ENCODE results near the gene OSM. TPM values are rescaled to one million over a fixed set of nuclear protein-coding genes. Genes with fewer than 3 reads are reported as not detected.
A peak's percentile ranks its signal among the peaks of the same experiment; 100 is the strongest.

The OSM gene
- polyA plus RNA-seq, 4 donors, result 0.21 to 0.55 TPM; not detected in 2

GRCh38 chr22:30309951-30310741 is 43.5 kb upstream of the OSM start:
- H3K4me3 ChIP-seq (ENCODE audit: low read depth in 1 of 3, low read length in 3 of 3), result no peak overlapping the region
- WGBS, 3 donors, result 50 to 61% (median 50%) methylated on average over 7 of the region's 7 CpGs
- H3K36me3 ChIP-seq (ENCODE audit: control insufficient read depth in 3 of 3, insufficient read depth in 2 of 3, low read depth in 1 of 3, low read length in 3 of 3), result peaks cover 0 to 21% (median 2%) of the 10 kb centered on the region in 3 donors
- H3K27me3 ChIP-seq (ENCODE audit: control insufficient read depth in 3 of 3, insufficient read depth in 3 of 3, low read length in 3 of 3), result no peaks in the 10 kb centered on the region
- H3K4me1 ChIP-seq (ENCODE audit: control insufficient read depth in 3 of 3, insufficient read depth in 2 of 3, low read depth in 1 of 3, low read length in 2 of 3), result peaks cover 7 to 35% (median 23%) of the 10 kb centered on the region in 3 donors
- peak overlapping the region in 2 of 3 donors; percentile 27 to 79 for H3K27ac ChIP-seq (ENCODE audit: low read depth in 1 of 3, low read length in 2 of 3)
- DNase-seq, result peak in 1 of 2 donors; percentile 36
- FAIRE-seq, result no peak
- H3K9me3 ChIP-seq (ENCODE audit: control insufficient read depth in 2 of 2, insufficient read depth in 1 of 2, low read depth in 1 of 2, low read length in 1 of 2), result no peaks in the 10 kb centered on the region

DNA sequence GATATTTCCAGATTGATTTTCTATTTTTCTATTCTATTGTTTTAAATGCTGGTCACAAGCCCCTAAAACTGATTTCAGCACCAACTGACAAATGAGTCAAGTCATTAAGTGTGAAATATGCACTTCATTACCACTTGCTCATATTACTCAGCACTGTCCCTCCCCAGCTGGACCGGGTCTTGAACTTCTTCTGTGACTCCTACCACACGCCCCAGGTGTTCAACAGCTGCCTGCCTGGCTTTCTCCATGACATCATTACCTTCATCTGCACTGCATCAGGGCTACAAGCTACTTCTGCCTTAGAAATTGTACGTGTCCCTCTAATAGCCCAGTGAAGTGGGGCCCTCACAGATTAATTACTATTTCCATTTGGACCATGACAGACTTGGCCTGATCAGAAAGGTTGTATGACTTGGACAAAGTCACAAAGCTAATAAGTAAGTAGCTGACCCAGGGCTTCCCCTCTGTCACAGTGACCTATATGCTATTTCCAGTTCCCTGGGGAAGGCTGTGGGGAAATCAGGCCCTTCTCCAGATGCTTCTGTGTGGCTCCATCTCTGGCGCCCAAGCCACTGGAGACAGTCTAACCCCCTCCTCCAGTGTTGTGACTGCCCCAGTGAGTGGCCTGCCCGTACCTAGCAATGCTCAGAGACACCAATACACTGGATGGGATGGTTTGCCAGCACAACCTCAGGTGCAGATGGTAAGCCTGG is 42.0 kb upstream of the OSM start:
- FAIRE-seq, result no peak

GRCh38 chr22:30308093-30308492 is 41.4 kb upstream of the OSM start:
- Histone ChIP-seq H3K9me3 (ENCODE audit: control insufficient read depth in 2 of 2, insufficient read depth in 1 of 2, low read depth in 1 of 2, low read length in 1 of 2) (no peaks in the 10 kb centered on the region), H3K27ac (ENCODE audit: low read depth in 1 of 3, low read length in 2 of 3) (peak overlapping the region in 1 of 3 donors; percentile 29), H3K4me3 (ENCODE audit: low read depth in 1 of 3, low read length in 3 of 3) (no peak overlapping the region), H3K4me1 (ENCODE audit: control insufficient read depth in 3 of 3, insufficient read depth in 2 of 3, low read depth in 1 of 3, low read length in 2 of 3) (peaks cover 7 to 45% (median 24%) of the 10 kb centered on the region in 3 donors), H3K36me3 (ENCODE audit: control insufficient read depth in 3 of 3, insufficient read depth in 2 of 3, low read depth in 1 of 3, low read length in 3 of 3) (peaks cover 0 to 30% (median 2%) of the 10 kb centered on the region in 3 donors), H3K27me3 (ENCODE audit: control insufficient read depth in 3 of 3, insufficient read depth in 3 of 3, low read length in 3 of 3) (no peaks in the 10 kb centered on the region)
- 77 to 87% (median 81%) methylated on average over 2 of the region's 2 CpGs for WGBS, 3 donors
- FAIRE-seq (no peak), DNase-seq (no peak)

More for the DNA sequence above, 42.0 kb upstream of the OSM start:
- H3K4me3 ChIP-seq (ENCODE audit: low read depth in 1 of 3, low read length in 3 of 3), result no peak overlapping the region
- WGBS, 3 donors, result 67 to 75% (median 74%) methylated on average over 5 of the region's 5 CpGs
- H3K27me3 ChIP-seq (ENCODE audit: control insufficient read depth in 3 of 3, insufficient read depth in 3 of 3, low read length in 3 of 3), result no peaks in the 10 kb centered on the region
- no peak for DNase-seq
- H3K9me3 ChIP-seq (ENCODE audit: control insufficient read depth in 2 of 2, insufficient read depth in 1 of 2, low read depth in 1 of 2, low read length in 1 of 2), result no peaks in the 10 kb centered on the region
- H3K36me3 ChIP-seq (ENCODE audit: control insufficient read depth in 3 of 3, insufficient read depth in 2 of 3, low read depth in 1 of 3, low read length in 3 of 3), result peaks cover 0 to 24% (median 2%) of the 10 kb centered on the region in 3 donors
- H3K27ac ChIP-seq (ENCODE audit: low read depth in 1 of 3, low read length in 2 of 3), result peak overlapping the region in 1 of 3 donors; percentile 38
- H3K4me1 ChIP-seq (ENCODE audit: control insufficient read depth in 3 of 3, insufficient read depth in 2 of 3, low read depth in 1 of 3, low read length in 2 of 3), result peaks cover 7 to 45% (median 24%) of the 10 kb centered on the region in 3 donors

DNA sequence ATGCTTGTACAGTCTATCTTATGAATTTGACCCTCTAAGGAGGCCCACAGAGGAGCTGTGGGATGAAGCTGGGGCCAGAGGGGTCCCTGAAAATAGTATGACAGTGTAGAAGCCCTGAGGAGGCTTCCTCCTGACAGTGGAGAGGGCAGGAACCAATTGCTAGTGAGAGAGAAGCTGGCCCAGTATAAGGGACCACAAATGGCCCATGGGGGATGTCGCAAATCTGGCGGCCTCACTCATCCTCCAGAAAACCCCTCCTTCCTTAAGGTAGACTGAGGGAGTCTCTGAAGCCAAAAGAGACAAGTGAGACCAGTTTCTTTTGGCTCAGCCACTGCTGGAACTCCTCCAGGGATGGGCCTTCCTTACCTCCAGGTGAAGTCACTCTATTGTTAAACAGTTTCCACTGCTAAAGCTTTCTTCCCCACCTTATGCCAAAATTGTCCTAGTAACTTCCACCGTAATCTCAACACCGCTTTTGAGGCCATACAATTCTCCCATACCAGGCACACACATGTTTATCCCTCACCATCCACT is 40.5 kb upstream of the OSM start:
- Histone ChIP-seq H3K27ac (ENCODE audit: low read depth in 1 of 3, low read length in 2 of 3) (peak overlapping the region in 2 of 3 donors; percentile 32 to 74), H3K9me3 (ENCODE audit: control insufficient read depth in 2 of 2, insufficient read depth in 1 of 2, low read depth in 1 of 2, low read length in 1 of 2) (no peaks in the 10 kb centered on the region), H3K27me3 (ENCODE audit: control insufficient read depth in 3 of 3, insufficient read depth in 3 of 3, low read length in 3 of 3) (no peaks in the 10 kb centered on the region), H3K4me1 (ENCODE audit: control insufficient read depth in 3 of 3, insufficient read depth in 2 of 3, low read depth in 1 of 3, low read length in 2 of 3) (peaks cover 7 to 49% (median 29%) of the 10 kb centered on the region in 3 donors), H3K4me3 (ENCODE audit: low read depth in 1 of 3, low read length in 3 of 3) (no peak overlapping the region), H3K36me3 (ENCODE audit: control insufficient read depth in 3 of 3, insufficient read depth in 2 of 3, low read depth in 1 of 3, low read length in 3 of 3) (peaks cover 0 to 39% (median 0%) of the 10 kb centered on the region in 3 donors)
- 72 to 94% (median 79%) methylated on average over 4 of the region's 4 CpGs for WGBS, 3 donors
- FAIRE-seq (no peak), DNase-seq (no peak)

DNA sequence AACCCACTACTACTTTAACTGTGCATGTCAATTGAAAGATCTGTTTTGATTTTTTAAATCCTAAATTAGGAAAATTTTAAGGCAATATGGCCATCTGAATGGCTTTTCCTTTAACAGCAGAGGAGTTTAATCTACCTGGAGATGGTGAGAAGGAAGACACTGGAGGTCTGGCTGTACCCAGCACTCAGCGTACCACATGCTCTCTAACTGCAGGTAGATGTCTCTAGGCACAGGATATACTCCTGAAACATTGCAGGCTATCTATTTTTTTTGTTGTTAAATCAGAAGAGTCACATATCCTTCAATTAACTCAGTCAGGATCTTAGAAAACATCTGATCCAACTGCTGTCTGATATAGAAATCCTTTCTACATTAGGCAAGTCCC is 40.0 kb upstream of the OSM start:
- 57 to 93% (median 72%) methylated on average over 1 of the region's 1 CpG for WGBS, 3 donors

GRCh38 chr22:30305906-30306626 is 39.4 kb upstream of the OSM start:
- 26 to 35% (median 31%) methylated on average over 3 of the region's 3 CpGs for WGBS, 3 donors
- Histone ChIP-seq H3K27ac (ENCODE audit: low read depth in 1 of 3, low read length in 2 of 3) (peak overlapping the region; percentile 39 to 75 (median 65)), H3K4me3 (ENCODE audit: low read depth in 1 of 3, low read length in 3 of 3) (peak overlapping the region in 1 of 3 donors; percentile 18), H3K27me3 (ENCODE audit: control insufficient read depth in 3 of 3, insufficient read depth in 3 of 3, low read length in 3 of 3) (no peaks in the 10 kb centered on the region), H3K4me1 (ENCODE audit: control insufficient read depth in 3 of 3, insufficient read depth in 2 of 3, low read depth in 1 of 3, low read length in 2 of 3) (peaks cover 0 to 46% (median 21%) of the 10 kb centered on the region in 3 donors), H3K36me3 (ENCODE audit: control insufficient read depth in 3 of 3, insufficient read depth in 2 of 3, low read depth in 1 of 3, low read length in 3 of 3) (peaks cover 0 to 46% (median 0%) of the 10 kb centered on the region in 3 donors), H3K9me3 (ENCODE audit: control insufficient read depth in 2 of 2, insufficient read depth in 1 of 2, low read depth in 1 of 2, low read length in 1 of 2) (no peaks in the 10 kb centered on the region)
- DNase-seq (peak; percentile 50 to 58), FAIRE-seq (no peak)

More for the DNA sequence above, 40.0 kb upstream of the OSM start:
- no peak overlapping the region for H3K4me3 ChIP-seq (ENCODE audit: low read depth in 1 of 3, low read length in 3 of 3)
- peak overlapping the region in 2 of 3 donors; percentile 32 to 74 for H3K27ac ChIP-seq (ENCODE audit: low read depth in 1 of 3, low read length in 2 of 3)
- no peak for DNase-seq
- H3K9me3 ChIP-seq (ENCODE audit: control insufficient read depth in 2 of 2, insufficient read depth in 1 of 2, low read depth in 1 of 2, low read length in 1 of 2), result no peaks in the 10 kb centered on the region
- peaks cover 0 to 43% (median 0%) of the 10 kb centered on the region in 3 donors for H3K36me3 ChIP-seq (ENCODE audit: control insufficient read depth in 3 of 3, insufficient read depth in 2 of 3, low read depth in 1 of 3, low read length in 3 of 3)
- peaks cover 5 to 52% (median 26%) of the 10 kb centered on the region in 3 donors for H3K4me1 ChIP-seq (ENCODE audit: control insufficient read depth in 3 of 3, insufficient read depth in 2 of 3, low read depth in 1 of 3, low read length in 2 of 3)
- FAIRE-seq, result no peak
- H3K27me3 ChIP-seq (ENCODE audit: control insufficient read depth in 3 of 3, insufficient read depth in 3 of 3, low read length in 3 of 3), result no peaks in the 10 kb centered on the region

- Histone ChIP-seq H3K4me1 (ENCODE audit: control insufficient read depth in 3 of 3, insufficient read depth in 2 of 3, low read depth in 1 of 3, low read length in 2 of 3) (peaks cover 0 to 42% (median 20%) of the 10 kb centered on the region in 3 donors), H3K4me3 (ENCODE audit: low read depth in 1 of 3, low read length in 3 of 3) (peak overlapping the region in 1 of 3 donors; percentile 18), H3K9me3 (ENCODE audit: control insufficient read depth in 2 of 2, insufficient read depth in 1 of 2, low read depth in 1 of 2, low read length in 1 of 2) (no peaks in the 10 kb centered on the region), H3K27ac (ENCODE audit: low read depth in 1 of 3, low read length in 2 of 3) (peak overlapping the region; percentile 39 to 75 (median 65)), H3K27me3 (ENCODE audit: control insufficient read depth in 3 of 3, insufficient read depth in 3 of 3, low read length in 3 of 3) (no peaks in the 10 kb centered on the region), H3K36me3 (ENCODE audit: control insufficient read depth in 3 of 3, insufficient read depth in 2 of 3, low read depth in 1 of 3, low read length in 3 of 3) (peaks cover 0 to 50% (median 0%) of the 10 kb centered on the region in 3 donors)
- WGBS, 3 donors, result 9 to 28% (median 14%) methylated on average over 4 of the region's 4 CpGs
- no peak for FAIRE-seq
- peak; percentile 46 to 66 for DNase-seq
Measured at GRCh38 chr22:30305519-30305905, 38.9 kb upstream of the OSM start.

Data from small intestine (tissue), 7 donors.